GM12801 (cell line): ENCODE measurements around the gene TNRC6A.

Experiments used
- CTCF ChIP-seq: IDR thresholded peaks from one replicate; pipeline ENCODE4 v1.5.1; 2011; ENCODE audit warnings: control low read depth; ENCODE audit not compliant: insufficient read length; ENCODE audit errors: extremely low read depth

TNRC6A gene

GRCh38 chr16:24761526-24761925, 32.1 kb downstream of the TNRC6A start:
- TF ChIP-seq CTCF: no peak

DNA sequence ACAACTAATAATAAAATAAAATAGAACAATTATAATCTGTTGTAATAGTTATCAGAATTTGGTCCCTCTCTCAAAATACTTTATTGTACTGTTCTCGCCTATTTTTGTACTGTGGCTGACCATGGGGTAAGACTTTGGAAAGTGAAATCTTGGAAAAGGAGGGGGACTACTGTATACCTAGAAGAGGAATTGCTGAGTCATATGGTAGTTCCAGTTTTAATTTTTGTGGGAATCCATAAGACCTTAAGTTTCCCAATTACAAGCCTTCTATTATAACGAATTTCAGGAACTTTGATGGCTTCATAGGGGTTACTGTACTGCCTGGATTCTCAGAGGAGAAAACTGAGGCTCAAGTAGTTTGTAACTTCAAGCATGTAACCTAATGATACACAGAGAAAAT, 35.5 kb downstream of the TNRC6A start:
- no peak for TF ChIP-seq CTCF

- TF ChIP-seq CTCF: no peak
Observed at GRCh38 chr16:24766057-24766456, 36.6 kb downstream of the TNRC6A start.

- TF ChIP-seq CTCF: no peak
Observed at GRCh38 chr16:24769806-24770205, 40.4 kb downstream of the TNRC6A start.

GRCh38 chr16:24771132-24771778, 41.8 kb downstream of the TNRC6A start:
- no peak for TF ChIP-seq CTCF

DNA sequence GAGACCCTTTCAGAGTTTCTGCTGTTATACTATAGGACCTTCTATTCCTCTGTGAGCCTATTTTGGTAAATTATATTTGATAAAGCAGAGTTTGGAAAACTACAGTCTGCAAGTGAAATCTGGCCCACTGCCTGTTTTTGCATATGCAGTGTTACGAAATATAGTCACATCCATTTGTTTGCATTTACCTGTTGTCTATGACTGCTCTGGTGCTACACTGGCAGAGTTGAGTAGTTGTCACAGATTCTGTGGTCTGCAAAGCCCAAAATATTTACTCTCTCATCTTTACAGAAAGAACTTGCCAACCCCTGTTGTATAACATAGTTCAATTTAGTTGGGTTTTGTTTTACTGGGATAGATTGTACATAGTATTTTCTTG, 42.3 kb downstream of the TNRC6A start:
- no peak for TF ChIP-seq CTCF

DNA sequence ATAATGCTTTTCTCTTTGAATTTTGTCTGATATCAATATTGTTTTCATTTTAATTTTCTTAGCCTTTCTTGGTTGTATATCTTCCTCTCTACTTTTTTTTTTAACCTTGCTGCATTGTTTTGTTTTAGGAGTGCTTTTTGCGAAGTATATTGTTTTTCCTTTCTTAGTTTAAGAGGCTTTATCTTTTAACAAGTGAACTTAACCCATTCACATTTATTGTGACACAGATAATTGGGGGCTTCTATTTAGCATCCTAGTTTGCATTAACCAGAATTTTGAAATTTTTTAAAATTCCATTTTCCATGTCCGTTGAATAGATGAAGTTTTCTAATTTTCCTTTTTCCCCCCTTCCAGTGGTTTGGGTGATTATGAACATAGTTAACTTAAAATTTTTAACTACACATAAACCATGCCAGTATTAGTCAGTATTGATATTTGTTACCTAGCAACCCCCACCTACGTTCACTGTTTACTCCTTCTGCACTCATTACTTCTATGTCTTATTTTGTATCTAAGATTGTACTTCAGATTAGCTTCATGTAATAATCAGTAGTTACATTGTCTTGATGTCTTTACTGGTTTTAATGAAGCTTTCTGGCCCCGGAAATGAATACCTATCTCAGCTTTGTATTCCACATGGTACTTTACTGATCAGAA, 44.4 kb downstream of the TNRC6A start:
- no peak for TF ChIP-seq CTCF
